Measurements from ENCODE around the gene AK5. TPM values are rescaled to one million over a fixed set of nuclear protein-coding genes. Genes with fewer than 3 reads are reported as not detected.

AK5 gene
- total and polyA plus RNA-seq, 2 donors (not counting 1 experiment from before 2014, with no cell fraction given) = 0.18 TPM; not detected in 1

DNA sequence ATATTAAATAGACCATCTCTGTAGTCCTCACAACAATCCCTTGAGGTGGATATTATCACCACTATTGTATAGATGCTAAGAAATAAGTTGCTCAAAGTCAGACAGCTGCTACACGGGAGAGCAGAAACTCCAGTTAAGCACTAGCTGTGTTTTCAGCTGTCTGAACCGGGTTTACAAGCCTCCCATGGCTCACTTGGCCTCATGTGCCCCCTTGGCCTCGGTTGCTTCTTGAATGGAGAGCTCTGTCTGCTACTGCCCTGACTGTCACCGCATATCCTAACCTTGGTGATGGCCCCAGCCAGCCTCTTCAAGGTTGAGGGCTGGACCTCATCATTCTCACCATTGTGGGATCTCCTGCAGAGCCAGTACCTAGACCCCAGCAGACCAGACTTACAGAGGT lies 123.4 kb downstream of the AK5 start:
- Mint-ChIP-seq H3K9me3 (ENCODE audit: insufficient read depth) (no peaks in the 10 kb centered on the region), H3K27ac (no peak overlapping the region), H3K4me1 (no peaks in the 10 kb centered on the region), H3K4me3 (no peak overlapping the region), H3K27me3 (peaks cover 32% of the 10 kb centered on the region)
- Histone ChIP-seq H3K79me2 (ENCODE audit: control insufficient read depth, insufficient read depth, low read length) (no peaks in the 10 kb centered on the region), H3K9me3 (ENCODE audit: control extremely low read depth in 1 of 3, control insufficient read depth in 2 of 3, insufficient read depth in 1 of 3, low read length in 2 of 3) (peaks cover 0 to 4% (median 1%) of the 10 kb centered on the region in 3 donors), H3K9ac (ENCODE audit: low read length) (no peak overlapping the region), H2AFZ (ENCODE audit: insufficient read depth, low read depth, low read length, poor library complexity, severe bottlenecking) (no peak overlapping the region), H3K27ac (ENCODE audit: low read length in 2 of 2) (no peak overlapping the region), H3K4me1 (ENCODE audit: control insufficient read depth in 2 of 2, insufficient read depth in 2 of 2, low read length in 2 of 2) (no peaks in the 10 kb centered on the region), H3K36me3 (replicated peaks in 1 of 2; ENCODE audit: control extremely low read depth in 1 of 2, control insufficient read depth in 1 of 2, extremely low read depth in 1 of 2, insufficient read depth in 2 of 2, low read length in 1 of 2) (no peaks in the 10 kb centered on the region), H4K20me1 (ENCODE audit: control insufficient read depth, insufficient read depth, low read length, poor library complexity, severe bottlenecking) (no peaks in the 10 kb centered on the region), H3K4me3 (ENCODE audit: control extremely low read depth in 1 of 5, extremely low read depth in 1 of 5, insufficient read depth in 1 of 5, low read depth in 2 of 5, low read length in 4 of 5) (no peak overlapping the region), H3K4me2 (replicated peaks; ENCODE audit: low read depth, low read length, poor library complexity, severe bottlenecking) (no peak overlapping the region), H3K27me3 (replicated peaks in 1 of 4; ENCODE audit: control extremely low read depth in 1 of 4, control insufficient read depth in 3 of 4, insufficient read depth in 4 of 4, low read length in 3 of 4) (peaks cover 0 to 5% (median 2%) of the 10 kb centered on the region in 4 experiments)
- ChIA-PET CTCF (no interaction called here), POLR2A (no interaction called here)
- intact Hi-C loops (cut with micrococcal nuclease) = no loop called here
- DNase-seq (no peak), ATAC-seq (ENCODE audit: low read depth) (no peak)
- WGBS (ENCODE audit: insufficient coverage) = 89% methylated on average over 4 of the region's 4 CpGs
- TF ChIP-seq, protein P1, sequence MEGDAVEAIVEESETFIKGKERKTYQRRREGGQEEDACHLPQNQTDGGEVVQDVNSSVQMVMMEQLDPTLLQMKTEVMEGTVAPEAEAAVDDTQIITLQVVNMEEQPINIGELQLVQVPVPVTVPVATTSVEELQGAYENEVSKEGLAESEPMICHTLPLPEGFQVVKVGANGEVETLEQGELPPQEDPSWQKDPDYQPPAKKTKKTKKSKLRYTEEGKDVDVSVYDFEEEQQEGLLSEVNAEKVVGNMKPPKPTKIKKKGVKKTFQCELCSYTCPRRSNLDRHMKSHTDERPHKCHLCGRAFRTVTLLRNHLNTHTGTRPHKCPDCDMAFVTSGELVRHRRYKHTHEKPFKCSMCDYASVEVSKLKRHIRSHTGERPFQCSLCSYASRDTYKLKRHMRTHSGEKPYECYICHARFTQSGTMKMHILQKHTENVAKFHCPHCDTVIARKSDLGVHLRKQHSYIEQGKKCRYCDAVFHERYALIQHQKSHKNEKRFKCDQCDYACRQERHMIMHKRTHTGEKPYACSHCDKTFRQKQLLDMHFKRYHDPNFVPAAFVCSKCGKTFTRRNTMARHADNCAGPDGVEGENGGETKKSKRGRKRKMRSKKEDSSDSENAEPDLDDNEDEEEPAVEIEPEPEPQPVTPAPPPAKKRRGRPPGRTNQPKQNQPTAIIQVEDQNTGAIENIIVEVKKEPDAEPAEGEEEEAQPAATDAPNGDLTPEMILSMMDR (IDR thresholded peaks at IDR 0.05) = no peak
- TF ChIP-seq EZH2 (IDR thresholded peaks at IDR 0.05; ENCODE audit: borderline replicate concordance, insufficient read depth, low read depth, low read length, poor library complexity, severe bottlenecking) = no peak

DNA sequence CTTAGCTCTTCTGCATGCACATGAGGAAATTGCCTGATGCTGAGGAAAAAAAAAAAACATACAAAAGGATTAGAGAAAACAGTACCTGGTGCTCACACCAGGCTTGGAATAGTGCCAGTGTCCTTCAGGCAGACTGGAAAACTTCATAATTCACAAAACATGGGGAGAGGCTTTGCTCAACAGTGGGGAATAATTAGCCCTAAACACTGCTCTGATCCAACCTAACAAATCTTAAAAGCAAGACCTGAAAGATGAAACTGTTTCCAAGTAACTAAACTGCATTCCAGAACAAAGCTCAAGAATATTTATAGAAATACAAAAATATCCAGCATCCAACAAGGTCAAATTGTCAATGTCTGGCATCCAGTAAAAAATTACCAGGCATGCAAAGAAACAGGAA lies 124.8 kb downstream of the AK5 start:
- Histone ChIP-seq H4K20me1 (ENCODE audit: control insufficient read depth, insufficient read depth, low read length, poor library complexity, severe bottlenecking) (no peaks in the 10 kb centered on the region), H3K4me2 (replicated peaks; ENCODE audit: low read depth, low read length, poor library complexity, severe bottlenecking) (no peak overlapping the region), H3K9me3 (ENCODE audit: control extremely low read depth in 1 of 3, control insufficient read depth in 2 of 3, insufficient read depth in 1 of 3, low read length in 2 of 3) (peaks cover 0 to 4% (median 1%) of the 10 kb centered on the region in 3 donors), H3K36me3 (replicated peaks in 1 of 2; ENCODE audit: control extremely low read depth in 1 of 2, control insufficient read depth in 1 of 2, extremely low read depth in 1 of 2, insufficient read depth in 2 of 2, low read length in 1 of 2) (no peaks in the 10 kb centered on the region), H3K4me1 (ENCODE audit: control insufficient read depth in 2 of 2, insufficient read depth in 2 of 2, low read length in 2 of 2) (no peaks in the 10 kb centered on the region), H3K9ac (ENCODE audit: low read length) (no peak overlapping the region), H3K27ac (ENCODE audit: low read length in 2 of 2) (no peak overlapping the region), H3K27me3 (replicated peaks in 1 of 4; ENCODE audit: control extremely low read depth in 1 of 4, control insufficient read depth in 3 of 4, insufficient read depth in 4 of 4, low read length in 3 of 4) (peaks cover 0 to 10% (median 6%) of the 10 kb centered on the region in 4 experiments), H3K4me3 (ENCODE audit: control extremely low read depth in 1 of 5, extremely low read depth in 1 of 5, insufficient read depth in 1 of 5, low read depth in 2 of 5, low read length in 4 of 5) (no peak overlapping the region), H3K79me2 (ENCODE audit: control insufficient read depth, insufficient read depth, low read length) (no peaks in the 10 kb centered on the region), H2AFZ (ENCODE audit: insufficient read depth, low read depth, low read length, poor library complexity, severe bottlenecking) (no peak overlapping the region)
- Mint-ChIP-seq H3K4me1 (no peaks in the 10 kb centered on the region), H3K9me3 (ENCODE audit: insufficient read depth) (no peaks in the 10 kb centered on the region), H3K27me3 (peaks cover 36% of the 10 kb centered on the region), H3K4me3 (no peak overlapping the region), H3K27ac (no peak overlapping the region)
- DNase-seq (no peak), ATAC-seq (ENCODE audit: low read depth) (no peak)
- TF ChIP-seq, protein P1 (IDR thresholded peaks at IDR 0.05) = no peak
- TF ChIP-seq EZH2 (IDR thresholded peaks at IDR 0.05; ENCODE audit: borderline replicate concordance, insufficient read depth, low read depth, low read length, poor library complexity, severe bottlenecking) = no peak
- ChIA-PET POLR2A (no interaction called here), CTCF (no interaction called here)
- intact Hi-C loops (cut with micrococcal nuclease) = no loop called here

Data from B cell (primary cell).